Stimulated activated CD4-positive, alpha-beta T cell treated with anti-CD3 and anti-CD28 coated beads, Interleukin-4, amount 100 ng/mL, for 4 hours (primary cell): ENCODE data around the gene GBX1.

ENCODE experiments used
- DNase-seq, 2 experiments: peaks; one replicate each; pipeline ENCODE4 v3.0.0-alpha.2; 2020

The GBX1 gene

DNA sequence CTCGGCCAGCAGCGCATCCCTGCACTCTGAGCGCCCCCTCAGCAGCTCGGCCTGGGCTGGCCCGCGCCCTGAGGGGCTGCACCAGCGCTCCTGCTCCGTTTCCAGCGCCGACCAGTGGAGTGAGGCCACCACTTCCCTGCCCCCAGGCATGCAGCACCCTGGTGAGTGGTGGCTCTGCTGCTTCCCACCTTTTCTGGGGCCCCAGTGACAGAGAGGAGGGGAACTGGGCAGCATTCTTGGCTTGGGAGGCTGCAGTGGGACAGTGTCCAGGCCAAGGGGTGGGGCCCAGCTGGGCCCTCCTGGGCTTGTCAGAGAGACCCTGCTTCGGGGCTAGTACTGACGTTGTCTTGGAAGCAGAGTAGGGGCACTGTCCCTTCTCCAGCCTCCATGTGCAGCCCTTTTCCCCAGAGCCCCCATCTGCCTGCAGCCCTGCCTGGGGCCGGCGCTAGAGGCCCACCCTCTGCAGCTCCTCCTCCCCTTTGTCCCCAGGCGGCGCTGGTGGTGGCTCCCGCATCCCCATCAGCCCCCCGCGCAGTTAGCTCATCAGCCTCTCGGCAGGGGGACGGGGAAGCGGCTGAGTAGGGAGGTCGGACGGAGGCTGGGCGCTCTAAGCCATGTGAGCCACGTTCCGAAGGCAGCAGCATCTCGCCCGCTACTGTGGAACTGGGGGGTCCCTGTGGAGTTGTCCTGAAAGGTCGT, 29.2 kb downstream of the GBX1 start:
- no peak for DNase-seq

DNA sequence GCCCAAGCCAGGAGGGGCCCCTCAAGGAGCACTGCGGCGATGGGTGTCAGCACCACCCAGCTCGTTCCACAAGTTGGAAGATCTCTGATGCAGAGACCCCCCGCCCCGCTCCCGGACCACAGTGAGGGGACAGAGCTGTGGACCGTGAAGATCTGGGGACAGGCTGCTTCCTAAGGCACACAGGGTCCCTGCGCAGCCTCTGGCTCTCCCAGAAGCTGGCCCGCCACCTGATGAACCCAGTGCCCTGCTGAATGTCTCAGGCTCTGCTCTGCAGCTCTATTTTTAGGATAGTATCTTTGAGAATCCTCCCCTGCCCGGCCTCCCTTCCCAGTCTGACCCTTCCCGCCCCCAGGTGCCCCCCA, 29.7 kb downstream of the GBX1 start:
- DNase-seq: no peak

DNA sequence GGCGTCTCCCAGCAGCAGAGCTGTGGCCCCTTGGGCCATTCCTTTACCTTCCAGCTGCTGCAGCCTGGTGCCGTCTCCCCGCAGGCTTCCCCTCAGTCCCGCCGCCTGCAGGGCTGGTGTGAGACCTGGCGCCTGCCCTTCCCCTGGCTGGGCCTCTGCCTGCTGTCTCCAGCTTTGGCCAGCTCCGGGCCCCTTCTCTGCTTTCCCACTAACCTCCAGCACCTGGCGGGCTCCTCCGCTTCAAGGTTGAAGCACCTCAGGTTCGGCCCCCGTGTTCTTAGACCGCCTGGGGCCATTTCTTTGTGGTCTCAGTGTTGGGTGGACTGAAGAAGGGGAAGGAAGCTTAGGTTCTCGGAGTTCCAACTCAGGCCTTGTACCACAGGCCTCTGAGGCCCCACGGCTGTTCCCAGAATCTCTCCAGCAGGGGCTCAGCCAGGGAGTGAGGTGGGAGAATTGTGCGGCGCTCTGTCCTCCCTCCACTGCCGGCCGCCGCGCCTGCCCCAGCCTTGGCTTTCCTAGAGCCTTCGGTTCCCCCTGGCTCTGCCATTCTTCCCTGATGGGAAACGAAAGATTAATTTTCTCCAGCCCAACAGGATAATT, 30.3 kb downstream of the GBX1 start:
- no peak for DNase-seq

DNA sequence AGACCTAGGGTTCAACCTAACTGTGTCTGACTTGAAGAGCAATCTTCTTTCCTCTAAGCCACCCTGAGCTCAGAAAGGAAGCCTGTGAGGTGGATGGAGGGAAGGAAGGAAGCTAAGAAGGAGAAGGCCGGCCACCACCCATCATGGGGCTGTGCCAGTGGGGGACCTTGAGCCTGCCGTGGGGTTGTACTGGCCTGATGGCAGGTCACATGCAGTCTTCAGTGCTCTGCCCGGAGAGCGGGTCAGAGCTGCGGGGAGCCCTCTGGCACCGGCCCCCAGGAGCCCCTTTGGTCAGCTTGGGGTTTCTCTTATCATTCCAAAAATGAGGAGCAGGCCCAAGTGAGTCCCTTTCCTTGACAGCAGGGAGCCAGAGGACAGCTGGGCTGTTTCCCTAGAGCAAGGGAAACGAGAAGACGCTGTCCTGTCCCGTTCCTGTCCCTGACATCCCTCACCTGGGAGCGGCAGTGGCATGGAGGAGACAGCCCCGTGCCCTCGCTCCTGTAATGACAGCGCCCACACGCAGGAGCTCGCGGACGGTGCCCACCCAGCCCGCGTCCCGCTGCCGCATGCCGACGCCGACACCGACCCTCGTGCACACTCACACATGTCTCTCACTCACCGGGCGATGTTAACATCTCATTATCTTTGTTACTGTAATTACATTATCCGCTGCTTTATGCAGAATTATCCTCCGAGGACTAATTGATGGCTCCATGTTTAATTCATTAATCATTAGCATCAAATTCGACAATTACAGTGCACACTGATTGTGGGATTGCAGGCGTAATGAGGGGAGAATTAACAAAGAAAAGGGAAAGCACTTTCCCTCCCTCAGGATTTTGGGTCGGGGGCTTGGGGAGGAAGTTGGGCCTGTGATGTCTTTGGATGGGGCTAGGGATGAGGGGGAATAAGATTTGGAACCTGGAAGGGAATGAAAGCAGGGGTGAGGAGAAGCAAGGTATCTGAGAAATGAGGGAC, 31.3 kb downstream of the GBX1 start:
- DNase-seq: no peak

DNA sequence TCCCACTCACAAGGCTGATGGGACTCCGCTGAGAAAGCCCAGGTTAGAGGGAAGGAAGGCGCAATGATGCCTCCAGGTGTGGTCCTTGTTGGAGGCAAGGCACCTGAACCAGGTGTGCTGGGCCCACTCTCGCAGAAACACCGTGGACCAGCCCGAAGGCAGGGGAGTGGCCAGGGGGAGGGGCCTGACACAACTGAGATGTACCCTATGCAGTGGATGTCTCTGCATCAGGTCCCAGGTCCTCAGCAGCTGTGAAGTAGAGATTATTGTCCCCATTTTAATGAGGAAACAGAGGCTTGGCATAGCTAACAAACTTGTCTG, 32.0 kb downstream of the GBX1 start:
- DNase-seq: no peak

DNA sequence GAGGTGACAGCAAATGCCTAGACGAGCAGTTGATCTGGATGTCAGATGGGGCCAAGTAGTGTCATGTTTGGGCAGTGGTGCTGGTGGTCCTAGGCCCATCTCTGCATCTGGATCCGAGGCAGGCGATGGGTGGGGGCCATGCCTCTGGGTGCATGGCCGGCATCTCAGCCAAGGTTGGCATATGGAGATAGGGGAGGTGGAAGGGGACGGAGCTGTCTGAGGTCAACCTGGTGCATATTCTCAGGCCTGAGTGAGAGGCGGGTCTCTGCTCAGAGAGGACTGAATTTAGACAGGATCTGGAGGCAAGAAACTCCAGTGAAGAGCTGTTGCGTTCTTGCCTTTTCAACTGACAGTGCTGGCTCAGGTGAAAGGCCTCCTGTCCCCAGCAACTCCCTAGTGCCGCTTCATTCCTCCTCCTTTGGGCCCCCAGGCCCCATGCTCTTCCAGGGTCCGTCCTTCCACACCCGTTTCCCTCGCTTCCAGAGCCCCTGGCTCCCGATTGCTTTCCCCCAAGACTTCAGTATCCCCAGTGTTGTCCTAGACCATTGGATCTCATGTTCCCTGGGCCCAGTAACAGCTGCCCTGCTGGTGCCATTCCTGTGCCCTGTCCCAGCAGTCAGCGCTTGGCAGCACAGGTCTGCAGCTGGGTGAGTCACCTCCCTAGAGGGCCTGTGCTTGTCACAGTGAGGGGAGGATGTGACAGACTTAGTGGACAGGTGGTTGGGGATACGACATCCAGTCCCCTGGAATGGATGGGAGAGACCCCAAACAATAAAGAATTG, 32.6 kb downstream of the GBX1 start:
- no peak for DNase-seq

DNA sequence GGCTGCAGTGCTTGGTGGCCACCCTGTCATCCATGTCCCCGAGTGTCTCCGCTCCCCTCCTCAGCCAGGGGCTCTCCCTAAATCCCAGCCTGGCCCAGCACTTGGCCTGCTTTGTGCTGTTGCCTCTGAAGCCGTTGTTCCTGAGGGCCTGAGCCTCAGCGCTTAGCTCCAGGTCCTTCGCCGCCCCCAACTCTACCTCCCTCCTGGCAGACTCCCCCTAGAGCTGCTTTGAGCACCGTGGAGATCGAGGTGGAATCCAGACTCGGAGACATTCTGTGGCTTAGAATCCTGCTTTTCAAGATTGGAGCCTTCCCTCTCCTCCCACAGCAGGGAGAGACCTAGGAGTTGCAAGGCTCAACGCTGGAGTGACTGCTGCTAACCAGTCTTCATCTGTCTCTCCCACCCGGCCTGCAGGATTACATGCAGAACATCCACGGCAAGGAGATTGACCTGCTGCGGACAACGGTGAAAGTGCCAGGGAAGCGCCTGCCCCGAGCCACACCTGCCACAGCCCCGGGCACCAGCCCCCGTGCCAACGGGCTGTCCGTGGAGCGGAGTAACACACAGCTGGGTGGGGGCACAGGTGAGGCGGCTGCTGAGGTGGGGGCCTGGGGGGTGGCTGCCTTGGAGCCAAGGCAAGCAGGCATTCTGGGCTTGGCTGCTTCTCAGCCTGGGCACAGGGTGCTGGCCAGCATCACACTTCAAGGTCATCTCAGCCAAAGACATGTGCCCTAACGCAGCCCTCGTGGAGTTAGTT, 33.3 kb downstream of the GBX1 start:
- no peak for DNase-seq

DNA sequence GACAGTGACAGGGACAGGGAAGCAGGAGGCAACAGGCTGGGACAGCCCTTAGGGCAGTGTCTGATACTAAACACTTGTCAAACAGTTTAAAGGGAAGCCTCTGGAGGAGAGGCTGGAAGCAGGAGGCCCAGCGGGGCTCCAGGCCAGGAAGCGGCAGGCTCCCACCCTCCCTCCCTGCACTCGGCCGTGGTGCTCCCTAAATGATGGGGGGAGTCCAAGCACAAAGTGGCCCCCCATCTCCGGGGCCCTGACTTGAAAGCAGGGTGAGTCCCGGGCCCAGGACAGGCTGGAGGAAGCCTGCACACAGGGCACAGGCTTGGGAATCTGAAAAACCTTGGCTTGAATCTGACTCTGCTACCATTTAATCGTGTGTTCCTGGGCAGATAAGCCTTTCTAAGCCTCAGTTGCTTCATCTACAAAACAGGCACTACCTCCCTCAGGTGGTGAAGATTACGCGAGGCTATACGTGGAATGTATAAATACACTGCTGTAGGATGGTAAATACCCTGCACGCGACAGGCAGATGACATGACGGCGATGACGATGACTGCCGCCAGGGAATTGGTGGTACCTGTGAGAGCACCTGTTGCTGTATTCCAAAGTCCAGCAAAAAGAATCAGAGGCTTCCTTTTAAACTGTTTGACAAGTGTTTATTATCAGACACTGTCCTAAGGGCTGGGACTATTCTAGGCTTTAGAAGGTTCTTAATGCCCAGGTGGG, 34.1 kb downstream of the GBX1 start:
- DNase-seq: no peak

DNA sequence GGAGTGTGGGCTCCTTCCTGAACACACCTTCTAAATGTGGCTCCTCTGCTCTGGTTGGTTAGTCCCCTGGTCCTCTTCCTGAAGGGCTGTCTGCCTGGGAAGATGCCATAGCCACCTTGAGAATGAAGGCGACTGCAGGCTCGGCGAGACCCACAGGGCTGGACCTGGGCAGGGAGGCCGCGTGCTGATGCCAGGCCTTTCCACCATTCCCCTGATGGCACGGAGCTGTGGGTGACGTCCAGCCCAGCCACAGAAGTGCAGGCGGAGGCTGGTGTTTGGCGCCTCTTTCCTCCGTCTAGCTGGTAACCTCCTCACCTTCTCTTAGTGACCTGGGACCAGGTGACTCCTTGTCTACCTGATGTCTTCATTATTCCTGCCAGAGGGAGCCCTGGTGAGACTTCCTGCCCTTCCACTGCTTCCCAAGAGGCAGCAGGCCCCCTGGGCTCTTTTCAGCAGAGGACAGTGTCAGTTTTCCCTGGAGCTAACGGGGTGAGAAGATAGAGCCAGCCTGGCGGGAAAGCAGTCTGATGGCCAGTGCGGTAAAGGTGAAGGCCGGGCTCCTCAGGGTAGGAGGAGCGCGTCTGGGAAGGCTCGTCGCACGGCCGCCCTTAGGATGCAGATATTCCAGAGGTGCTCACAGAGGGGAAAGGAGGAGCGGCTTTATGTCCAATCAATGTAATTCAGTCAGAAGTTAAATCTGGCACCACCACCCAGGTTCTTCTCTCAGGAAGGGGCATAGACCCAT, 34.9 kb downstream of the GBX1 start:
- no peak for DNase-seq

DNA sequence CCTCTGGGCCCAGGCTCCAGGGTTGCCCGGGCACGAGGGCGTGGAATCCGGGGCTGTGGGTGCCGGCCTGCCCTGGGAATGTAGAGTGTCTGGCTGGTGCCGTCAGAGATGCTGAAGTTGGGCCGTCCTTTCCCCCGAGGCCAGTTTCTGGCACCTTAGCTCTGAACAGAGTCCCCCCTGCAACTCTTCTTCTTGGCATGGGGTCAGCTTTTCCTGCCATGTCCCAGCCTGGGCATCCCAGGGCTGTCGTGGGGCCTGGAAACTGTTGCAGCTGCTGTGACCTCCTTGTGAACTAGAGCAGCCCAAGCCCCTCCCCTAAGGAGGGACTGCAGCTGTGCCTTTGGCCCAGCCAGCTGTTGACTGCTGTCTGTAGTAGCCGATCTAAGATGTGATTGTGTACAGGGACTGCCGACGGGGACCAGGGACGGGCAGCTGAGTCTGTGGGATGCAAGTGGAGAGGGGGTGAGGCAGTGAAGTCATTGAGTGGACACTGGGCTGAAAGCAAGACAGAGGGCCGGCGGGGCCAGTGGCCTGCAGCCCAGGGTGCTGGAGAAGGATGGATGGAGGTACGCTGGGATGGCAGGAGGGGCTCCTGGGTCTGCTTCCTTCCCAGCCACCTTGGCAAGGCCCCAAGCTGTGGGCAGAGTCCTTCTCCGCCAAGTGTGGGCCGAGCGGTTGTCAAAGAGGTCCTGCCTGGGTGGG, 35.8 kb downstream of the GBX1 start:
- no peak for DNase-seq

DNA sequence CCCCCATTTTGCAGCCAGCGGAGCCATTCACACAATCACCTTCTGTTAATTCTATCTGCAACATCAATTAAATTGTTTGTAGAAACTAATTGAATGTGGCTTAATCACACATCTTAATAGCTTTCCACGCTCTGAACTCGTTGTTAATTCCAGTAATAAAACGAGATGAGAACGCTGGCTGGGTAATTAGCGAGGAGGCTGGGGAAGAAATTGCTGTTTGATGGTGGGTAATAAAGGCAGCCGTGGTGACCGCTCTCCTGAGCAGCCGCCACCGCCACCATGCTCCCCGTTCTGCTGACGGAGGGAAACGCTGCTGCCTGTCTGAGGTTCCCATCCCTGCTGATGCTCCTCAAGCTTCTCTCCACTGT, 36.3 kb downstream of the GBX1 start:
- no peak for DNase-seq

DNA sequence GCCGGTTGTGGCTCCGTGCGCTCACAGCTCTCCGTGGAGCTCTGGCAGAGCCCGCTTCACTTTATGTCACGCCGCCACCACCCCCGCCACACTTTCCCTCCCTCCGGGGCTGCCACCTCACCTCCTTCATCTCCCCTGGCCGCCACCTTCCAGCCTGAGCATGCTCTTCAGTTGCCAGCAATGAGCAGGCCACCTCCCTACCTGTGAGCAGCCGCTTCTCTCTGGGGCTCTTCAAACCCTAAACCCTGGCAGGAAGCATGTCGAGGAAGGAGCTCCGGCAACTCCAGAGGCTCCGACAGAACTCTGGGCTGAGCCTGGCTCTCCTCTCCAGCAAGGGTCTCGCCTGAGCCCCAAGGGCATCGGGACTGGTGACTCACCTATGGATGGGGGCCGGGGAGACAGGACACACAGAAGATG, 36.7 kb downstream of the GBX1 start:
- no peak for DNase-seq

DNA sequence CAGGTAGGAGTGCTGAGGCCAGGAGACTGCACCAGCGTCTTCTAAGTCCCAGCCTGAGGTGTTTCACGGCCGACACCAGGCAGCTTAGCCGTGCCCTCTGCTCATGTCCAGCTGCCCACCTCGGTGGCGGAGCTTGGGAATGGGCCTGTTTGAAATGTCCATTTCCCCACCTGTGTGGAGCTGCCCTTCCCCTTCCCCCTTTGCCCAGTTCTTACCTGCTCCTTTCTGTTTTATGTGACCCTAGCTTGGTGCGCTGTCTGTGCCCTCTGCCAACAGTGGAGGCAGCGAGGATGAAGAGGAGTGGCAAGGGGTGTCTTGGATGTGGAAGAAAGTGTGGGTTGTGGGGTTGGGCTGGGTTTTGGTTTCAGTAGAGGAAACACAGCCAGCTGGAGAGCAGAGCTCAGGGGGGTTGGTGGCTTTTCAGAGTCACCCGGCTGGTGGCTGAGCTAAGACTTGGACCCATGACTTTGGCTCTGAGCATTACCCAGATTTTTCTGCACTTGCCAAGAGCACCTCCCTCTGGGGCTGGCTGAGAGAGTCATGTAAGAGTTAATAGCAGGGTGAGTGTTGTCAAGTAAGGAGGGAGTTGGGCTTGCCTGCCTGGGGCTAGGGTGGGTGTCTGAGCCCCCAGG, 37.4 kb downstream of the GBX1 start:
- DNase-seq: no peak

DNA sequence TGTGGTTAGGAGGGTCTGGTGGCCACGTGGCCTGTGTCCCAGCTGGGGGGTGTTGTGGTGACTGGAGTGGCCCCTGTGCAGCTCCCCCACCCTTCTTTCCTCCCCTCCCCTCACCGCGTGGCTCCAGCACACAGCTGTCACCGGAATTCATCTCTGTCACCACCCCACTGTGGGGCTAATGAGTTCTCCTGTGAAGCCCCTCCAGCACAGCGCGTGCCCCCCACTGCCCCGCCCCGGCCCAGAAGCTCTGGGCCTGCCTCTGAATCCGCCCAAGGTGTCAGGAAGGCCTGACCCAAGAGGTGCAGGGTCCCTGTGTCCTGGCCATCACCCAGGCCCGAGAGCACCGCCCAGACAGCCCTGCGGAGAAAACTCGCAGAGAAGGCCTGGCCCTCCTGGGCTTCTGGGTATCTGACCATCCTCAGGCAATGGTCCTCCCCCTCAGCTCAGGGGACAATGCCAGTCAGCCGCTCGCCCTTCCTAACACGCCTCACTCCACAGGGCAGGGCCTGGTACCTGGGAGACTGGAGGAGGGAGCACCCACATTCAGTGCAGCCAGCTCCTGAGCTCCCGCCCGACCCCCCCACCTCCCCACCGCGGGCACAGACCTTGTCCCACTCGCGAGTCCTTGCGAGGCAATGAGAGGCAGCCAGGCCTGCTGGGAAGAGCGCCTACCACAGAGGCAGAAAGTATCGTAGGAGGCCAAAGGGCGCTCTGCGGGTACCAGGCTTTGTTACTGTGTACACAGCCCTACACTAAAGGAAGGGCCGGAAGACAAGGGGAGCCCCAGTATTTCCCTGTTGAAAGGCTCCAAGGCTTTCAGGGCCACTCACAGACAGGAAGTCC, 38.2 kb downstream of the GBX1 start:
- DNase-seq: no peak

DNA sequence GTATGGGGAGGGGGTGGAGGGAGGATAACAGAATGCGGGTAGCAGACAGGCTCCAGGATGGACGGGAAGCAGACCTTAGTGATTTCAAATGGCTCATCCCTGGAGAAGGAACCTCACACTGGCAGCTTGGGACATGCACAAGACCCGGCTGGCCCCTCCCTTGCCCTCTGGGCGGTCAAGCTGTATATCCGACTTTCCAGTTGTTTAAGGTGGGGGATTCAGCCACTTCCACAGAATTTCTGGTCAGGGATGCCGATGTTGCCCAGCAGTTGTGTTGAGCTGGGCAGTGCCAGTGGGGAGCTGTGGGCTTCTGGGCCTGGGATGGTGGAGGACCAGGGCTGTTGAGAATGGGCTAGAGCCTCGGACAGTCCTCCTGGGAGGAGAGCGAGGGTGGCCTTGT, 38.8 kb downstream of the GBX1 start:
- DNase-seq: no peak

DNA sequence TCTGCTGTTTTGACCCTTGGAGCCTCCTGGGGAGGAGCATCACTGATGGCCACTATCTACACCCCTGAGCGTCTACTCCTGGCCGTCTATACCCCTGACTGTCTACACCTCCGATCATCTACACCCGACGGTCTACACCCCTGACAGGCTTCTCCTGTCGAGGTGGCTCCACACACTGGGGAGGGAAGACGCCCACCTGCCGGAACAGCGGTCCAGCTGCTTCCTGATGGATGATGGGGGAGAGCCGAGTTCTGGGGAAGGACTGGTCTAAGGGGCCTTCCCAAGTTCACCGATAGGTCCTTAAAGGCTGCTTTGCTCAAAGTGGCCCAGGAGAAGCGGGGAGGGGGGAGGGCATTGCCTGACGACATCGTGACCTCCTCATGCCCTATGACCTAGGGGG, 39.4 kb downstream of the GBX1 start:
- no peak for DNase-seq

DNA sequence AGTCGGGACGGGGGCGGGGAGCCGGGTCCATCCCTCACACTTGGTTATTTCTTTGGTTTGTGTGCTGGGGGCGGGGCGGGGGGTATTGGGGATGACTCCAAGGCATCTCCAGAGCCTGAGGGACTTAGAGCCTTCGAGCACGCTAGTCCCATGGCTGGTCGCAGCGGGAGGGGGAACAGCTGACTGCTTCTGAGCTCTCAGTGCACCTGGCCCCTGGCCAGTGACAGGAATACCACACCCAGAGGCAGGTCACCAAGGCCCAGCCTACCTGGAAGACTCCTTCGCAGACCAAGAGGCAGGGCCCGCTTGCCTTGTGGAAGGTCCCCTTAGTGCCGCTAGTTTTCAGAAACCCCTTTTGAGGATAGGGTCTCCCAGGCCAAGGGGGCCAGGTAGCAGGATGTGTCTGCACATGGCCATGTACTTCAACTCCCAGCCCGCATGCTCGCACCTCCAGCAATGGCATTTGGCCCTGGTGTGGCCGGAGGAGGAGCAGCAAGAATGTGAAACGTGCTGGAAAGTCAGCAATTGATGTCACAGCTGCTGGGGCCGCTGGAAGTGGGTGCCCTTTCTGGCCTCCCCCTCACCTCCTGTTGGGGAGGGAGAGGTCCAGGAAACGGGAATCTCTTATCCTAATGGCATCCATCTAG, 40.9 kb downstream of the GBX1 start:
- no peak for DNase-seq

DNA sequence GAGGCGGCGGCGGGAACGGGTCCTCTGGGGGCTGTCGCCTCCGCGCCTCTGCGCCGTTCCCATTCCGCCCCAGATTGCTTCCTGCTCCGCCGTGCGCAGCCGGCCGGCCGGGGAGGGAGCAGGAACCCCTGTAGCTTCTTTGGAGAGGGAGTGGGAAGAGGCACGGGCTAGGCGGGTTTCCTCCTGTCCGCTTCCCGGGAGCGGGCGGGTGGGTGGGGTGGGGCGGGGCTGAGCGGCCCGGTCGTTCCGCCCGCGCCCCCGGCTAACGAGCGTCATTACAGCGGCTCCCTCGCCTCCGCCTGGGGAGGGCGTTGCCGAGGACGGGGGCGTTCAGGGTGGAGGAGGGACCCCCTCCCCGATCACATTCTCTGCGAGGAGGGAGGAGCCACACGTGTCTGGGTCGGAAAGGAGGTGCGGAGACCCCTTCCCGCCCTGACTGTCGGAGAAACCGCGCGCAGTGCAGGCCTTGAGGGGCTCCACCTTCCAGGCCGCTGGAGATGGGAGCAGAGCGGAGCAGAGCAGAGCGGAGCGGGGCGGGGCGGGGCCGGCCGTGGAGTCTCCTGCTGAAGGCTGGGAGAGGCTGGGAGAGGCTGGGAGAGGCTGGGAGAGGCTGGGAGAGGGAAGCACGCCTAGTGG, 41.5 kb downstream of the GBX1 start:
- DNase-seq: no peak
